Suprapubic skin (tissue), 4 donors: ENCODE data around the gene SLC30A10. TPM values are rescaled to one million over a fixed set of nuclear protein-coding genes. Genes with fewer than 3 reads are reported as not detected.
"Not testable (repeated sequence)": the region's sequence is repeated elsewhere in the genome, so short reads cannot be mapped to it uniquely, and the experiment has no call there.

Experiments used
- DNase-seq, 2 donors: peaks; one replicate each; pipeline ENCODE4 v3.0.0-alpha.2; 2019; ENCODE audit warnings: low spot score in 2 of 2
- H3K27ac ChIP-seq: fragments of 200-600 bp; sonication (generic); one replicate; pipeline ENCODE4 v1.5.1; 2019
- H3K27me3 ChIP-seq: fragments of 200-600 bp; sonication (generic); one replicate; pipeline ENCODE4 v1.5.1; 2019
- H3K36me3 ChIP-seq: fragments of 200-600 bp; sonication (generic); one replicate; pipeline ENCODE4 v1.5.1; 2019
- H3K4me1 ChIP-seq: fragments of 200-600 bp; sonication (generic); one replicate; pipeline ENCODE4 v1.5.1; 2019
- H3K4me3 ChIP-seq: fragments of 200-600 bp; sonication (generic); one replicate; pipeline ENCODE4 v1.5.1; 2019; ENCODE audit warnings: mild to moderate bottlenecking
- H3K9me3 ChIP-seq: fragments of 200-600 bp; sonication (generic); one replicate; pipeline ENCODE4 v1.5.1; 2019
- EP300 ChIP-seq: sonication (generic); formaldehyde crosslinking; IDR thresholded peaks from one replicate; pipeline ENCODE4 v1.6.1; 2017; ENCODE audit warnings: antibody characterized with exemption
- POLR2A ChIP-seq, 2 donors: fragments of 450-650 bp; IDR thresholded peaks; one replicate each; pipeline ENCODE4 v1.6.1; 2017; ENCODE audit warnings: antibody characterized with exemption in 2 of 2, mild to moderate bottlenecking in 2 of 2, moderate library complexity in 2 of 2
- POLR2AphosphoS5 ChIP-seq, 3 donors: sonication (generic); formaldehyde crosslinking; IDR thresholded peaks; one replicate each; pipeline ENCODE4 v1.6.1; 2017; ENCODE audit warnings: antibody characterized with exemption in 3 of 3
- WGBS: methylation state at CpG from one replicate; pipeline ENCODE4 v1.1.5; 2018; 5-methylcytosine and 5-hydroxymethylcytosine counted together
- total RNA-seq, 4 donors: library from RNA; depleted of rRNA; stranded (reverse); fragments of >200 nt; gene quantifications; one replicate each; pipeline ENCODE4 v1.1.0, GENCODE V29; 2016
- TF ChIP-seq, protein P1 (sequence below), 2 donors: fragments of 200-600 bp in 1 of 2; fragments of 450-650 bp in 1 of 2; sonication (generic) in 1 of 2; IDR thresholded peaks; one replicate each; pipeline ENCODE4 v1.5.1; 2016 to 2019; ENCODE audit warnings: antibody characterized with exemption in 2 of 2, mild to moderate bottlenecking in 1 of 2, moderate library complexity in 1 of 2

SLC30A10 gene
- total RNA-seq, 4 donors from 2014 or later: 0.30 to 0.86 (median 0.48) TPM; not detected in 1

DNA sequence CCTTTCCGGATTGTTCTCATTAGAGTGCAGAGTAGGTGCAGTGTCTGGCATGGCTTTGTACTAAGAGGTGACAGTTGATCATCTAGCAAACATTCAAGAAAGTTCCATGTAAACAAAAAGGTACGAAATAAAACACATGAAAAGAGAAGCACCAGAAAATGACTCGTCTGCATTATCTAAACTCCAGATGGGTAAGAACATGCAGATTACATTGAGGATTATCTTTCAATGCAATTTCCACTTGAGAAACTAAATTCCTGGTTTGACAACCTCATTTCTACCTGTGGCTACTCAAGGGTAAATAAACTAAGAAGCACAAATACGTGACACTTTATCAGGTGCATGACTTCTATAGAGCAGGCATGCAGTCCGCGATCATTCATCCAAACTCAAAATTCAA is 17.6 kb downstream of the SLC30A10 start:
- H3K36me3 ChIP-seq: no peaks in the 10 kb centered on the region
- no peak for TF ChIP-seq EP300
- TF ChIP-seq POLR2A (IDR thresholded peaks at IDR 0.05): no peak
- no peak for TF ChIP-seq POLR2AphosphoS5 (IDR thresholded peaks at IDR 0.05)
- TF ChIP-seq, protein P1, sequence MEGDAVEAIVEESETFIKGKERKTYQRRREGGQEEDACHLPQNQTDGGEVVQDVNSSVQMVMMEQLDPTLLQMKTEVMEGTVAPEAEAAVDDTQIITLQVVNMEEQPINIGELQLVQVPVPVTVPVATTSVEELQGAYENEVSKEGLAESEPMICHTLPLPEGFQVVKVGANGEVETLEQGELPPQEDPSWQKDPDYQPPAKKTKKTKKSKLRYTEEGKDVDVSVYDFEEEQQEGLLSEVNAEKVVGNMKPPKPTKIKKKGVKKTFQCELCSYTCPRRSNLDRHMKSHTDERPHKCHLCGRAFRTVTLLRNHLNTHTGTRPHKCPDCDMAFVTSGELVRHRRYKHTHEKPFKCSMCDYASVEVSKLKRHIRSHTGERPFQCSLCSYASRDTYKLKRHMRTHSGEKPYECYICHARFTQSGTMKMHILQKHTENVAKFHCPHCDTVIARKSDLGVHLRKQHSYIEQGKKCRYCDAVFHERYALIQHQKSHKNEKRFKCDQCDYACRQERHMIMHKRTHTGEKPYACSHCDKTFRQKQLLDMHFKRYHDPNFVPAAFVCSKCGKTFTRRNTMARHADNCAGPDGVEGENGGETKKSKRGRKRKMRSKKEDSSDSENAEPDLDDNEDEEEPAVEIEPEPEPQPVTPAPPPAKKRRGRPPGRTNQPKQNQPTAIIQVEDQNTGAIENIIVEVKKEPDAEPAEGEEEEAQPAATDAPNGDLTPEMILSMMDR (IDR thresholded peaks at IDR 0.05): no peak
- no peak for DNase-seq
- WGBS: 84% methylated on average over 6 of the region's 6 CpGs
- no peaks in the 10 kb centered on the region for H3K4me1 ChIP-seq
- H3K27me3 ChIP-seq: no peaks in the 10 kb centered on the region
- H3K27ac ChIP-seq: no peak overlapping the region
- H3K4me3 ChIP-seq: no peak overlapping the region
- no peaks in the 10 kb centered on the region for H3K9me3 ChIP-seq

DNA sequence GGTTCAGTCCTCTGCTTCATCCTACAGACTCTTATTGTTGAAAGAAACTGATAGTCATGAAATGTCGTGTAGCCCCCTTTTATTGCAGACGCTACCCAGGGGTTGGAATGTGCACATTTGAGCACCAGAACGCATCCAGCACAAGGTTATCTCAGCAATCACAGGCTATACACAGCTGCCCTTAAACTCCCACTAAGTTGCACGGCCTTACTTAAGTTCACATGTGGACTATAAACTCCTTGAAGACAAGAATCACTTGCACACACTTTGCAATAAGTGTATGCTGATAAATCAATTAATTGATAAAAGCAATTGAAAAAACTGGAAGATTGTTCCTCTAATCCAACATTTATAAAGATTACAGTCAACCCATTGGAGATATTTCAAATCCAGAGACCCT is 18.9 kb downstream of the SLC30A10 start:
- TF ChIP-seq EP300 (no peak), POLR2A (IDR thresholded peaks at IDR 0.05) (no peak), POLR2AphosphoS5 (IDR thresholded peaks at IDR 0.05) (no peak)
- TF ChIP-seq, protein P1 (IDR thresholded peaks at IDR 0.05): no peak

DNA sequence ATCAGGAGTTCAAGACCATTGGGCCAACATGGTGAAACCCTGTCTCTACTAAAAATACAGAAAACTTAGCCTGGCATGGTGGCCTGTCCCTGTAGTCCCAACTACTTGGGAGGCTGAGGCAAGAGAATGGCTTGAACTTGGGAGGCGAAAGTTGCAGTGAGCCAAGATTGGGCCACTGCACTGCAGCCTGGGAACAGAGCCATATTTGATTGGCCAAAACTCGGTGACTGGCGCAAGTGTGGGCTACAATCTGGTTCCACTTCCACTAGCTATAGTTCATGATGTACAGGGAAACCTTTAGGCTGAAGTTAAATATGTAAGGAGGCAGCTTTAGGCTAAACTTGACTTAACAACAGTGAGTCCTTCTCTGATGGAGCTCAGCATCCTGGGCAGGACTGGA is 20.2 kb downstream of the SLC30A10 start:
- no peaks in the 10 kb centered on the region for H3K36me3 ChIP-seq
- no peak for DNase-seq
- H3K4me3 ChIP-seq: no peak overlapping the region
- H3K27me3 ChIP-seq: no peaks in the 10 kb centered on the region
- H3K4me1 ChIP-seq: no peaks in the 10 kb centered on the region
- no peak overlapping the region for H3K27ac ChIP-seq
- no peaks in the 10 kb centered on the region for H3K9me3 ChIP-seq
- TF ChIP-seq, protein P1 (IDR thresholded peaks at IDR 0.05): no peak
- TF ChIP-seq EP300: no peak
- TF ChIP-seq POLR2AphosphoS5 (IDR thresholded peaks at IDR 0.05): no peak
- no peak for TF ChIP-seq POLR2A (IDR thresholded peaks at IDR 0.05)
- 85% methylated on average over 3 of the region's 3 CpGs for WGBS

More for the DNA sequence above, 18.9 kb downstream of the SLC30A10 start:
- no peaks in the 10 kb centered on the region for H3K27me3 ChIP-seq
- H3K36me3 ChIP-seq: no peaks in the 10 kb centered on the region
- no peak overlapping the region for H3K27ac ChIP-seq
- no peak for DNase-seq
- no peaks in the 10 kb centered on the region for H3K4me1 ChIP-seq
- no peak overlapping the region for H3K4me3 ChIP-seq
- 65% methylated on average over 4 of the region's 4 CpGs for WGBS
- no peaks in the 10 kb centered on the region for H3K9me3 ChIP-seq

DNA sequence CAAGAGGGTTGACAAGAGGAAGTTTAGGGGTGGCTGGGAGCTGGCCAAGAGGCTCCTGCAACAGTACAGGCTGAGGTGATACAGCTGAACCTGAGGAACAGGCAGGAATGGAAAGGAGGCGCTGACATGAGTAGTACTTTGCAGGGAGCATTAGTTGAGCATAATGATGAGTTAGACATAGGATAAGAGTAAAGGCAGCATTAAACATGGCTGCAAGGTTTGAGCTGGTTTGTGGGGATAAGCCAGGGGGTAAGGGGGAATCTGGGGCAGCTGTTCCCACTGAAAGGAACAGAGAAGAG is 20.6 kb downstream of the SLC30A10 start:
- WGBS: 68% methylated on average over 1 of the region's 1 CpG
- Histone ChIP-seq H3K36me3 (no peaks in the 10 kb centered on the region), H3K4me3 (no peak overlapping the region), H3K9me3 (no peaks in the 10 kb centered on the region), H3K4me1 (no peaks in the 10 kb centered on the region), H3K27me3 (no peaks in the 10 kb centered on the region), H3K27ac (no peak overlapping the region)
- no peak for TF ChIP-seq EP300
- TF ChIP-seq, protein P1 (IDR thresholded peaks at IDR 0.05): no peak
- TF ChIP-seq POLR2A (IDR thresholded peaks at IDR 0.05): no peak
- no peak for DNase-seq

DNA sequence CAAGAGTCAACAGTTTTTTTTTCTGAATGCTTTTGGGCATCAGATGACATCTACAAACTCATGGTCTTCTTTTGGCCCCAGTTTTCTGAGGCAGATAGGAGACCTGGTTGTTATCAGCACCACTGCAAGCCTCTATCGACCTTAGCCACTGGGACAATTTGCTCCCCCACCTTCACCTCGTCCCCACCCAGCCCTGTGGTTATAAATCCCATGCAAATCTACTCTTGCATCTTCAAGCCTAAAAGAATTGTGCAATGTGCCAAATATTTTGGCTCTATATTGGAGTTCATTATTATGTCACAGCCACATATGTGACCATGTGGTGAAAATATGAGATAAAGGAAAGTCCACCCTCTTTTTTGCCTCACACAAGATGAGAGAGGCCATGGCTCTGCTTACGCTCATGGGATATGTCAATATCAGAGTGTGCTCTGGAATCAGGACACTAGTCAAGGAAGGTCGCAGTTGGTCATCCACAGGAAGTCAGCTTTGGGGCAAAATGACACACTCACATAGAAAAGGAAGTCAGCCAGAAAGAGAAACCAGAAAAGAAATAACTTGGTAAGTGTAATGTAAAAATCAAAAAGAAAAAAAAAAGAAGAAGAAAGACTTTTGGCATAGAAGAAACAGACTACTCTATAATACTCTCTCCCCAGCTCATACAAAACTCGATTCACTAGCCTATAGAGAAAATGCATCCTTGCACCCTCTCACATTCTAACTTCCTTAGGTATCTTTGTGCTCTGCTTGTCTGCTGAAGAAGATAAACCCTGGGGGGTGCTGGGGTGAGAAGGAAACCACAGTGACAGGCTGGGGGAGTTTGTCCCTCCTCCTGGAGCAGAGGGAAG is 21.2 kb downstream of the SLC30A10 start:
- Histone ChIP-seq H3K4me3 (no peak overlapping the region), H3K36me3 (no peaks in the 10 kb centered on the region), H3K9me3 (no peaks in the 10 kb centered on the region), H3K4me1 (no peaks in the 10 kb centered on the region), H3K27me3 (no peaks in the 10 kb centered on the region), H3K27ac (no peak overlapping the region)
- TF ChIP-seq POLR2A (IDR thresholded peaks at IDR 0.05) (no peak), POLR2AphosphoS5 (IDR thresholded peaks at IDR 0.05) (no peak), EP300 (no peak)
- TF ChIP-seq, protein P1 (IDR thresholded peaks at IDR 0.05): no peak
- 52% methylated on average over 5 of the region's 5 CpGs for WGBS
- DNase-seq: no peak

DNA sequence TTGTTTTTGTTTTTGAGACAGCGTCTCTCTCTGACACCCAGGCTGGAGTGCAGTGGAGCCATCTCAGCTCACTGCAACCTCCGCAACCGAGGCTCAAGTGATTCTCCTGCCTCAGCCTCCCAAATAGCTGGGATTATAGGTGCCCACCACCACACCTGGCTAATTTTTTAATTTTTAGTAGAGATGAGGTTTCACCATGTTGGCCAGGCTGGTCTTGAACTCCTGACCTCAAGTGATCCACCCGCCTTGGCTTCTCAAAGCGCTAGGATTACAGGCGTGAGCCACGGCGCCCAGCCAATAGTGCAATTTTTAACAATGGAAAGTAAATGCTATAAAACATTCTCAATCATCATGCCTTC is 21.8 kb downstream of the SLC30A10 start:
- not testable (repeated sequence) for H3K27me3 ChIP-seq, H3K27ac ChIP-seq, H3K4me1 ChIP-seq, H3K36me3 ChIP-seq, DNase-seq, H3K9me3 ChIP-seq, H3K4me3 ChIP-seq
- WGBS: 92% methylated on average over 8 of the region's 8 CpGs
